ENCODE measurements around the gene OR2H2. TPM values are rescaled to one million over a fixed set of nuclear protein-coding genes. Genes with fewer than 3 reads are reported as not detected.

OR2H2 gene
- total and polyA plus RNA-seq, 2 of the 13 experiments (the other 11 are each of a cell fraction or from before 2014, with no cell fraction given), result not detected

DNA sequence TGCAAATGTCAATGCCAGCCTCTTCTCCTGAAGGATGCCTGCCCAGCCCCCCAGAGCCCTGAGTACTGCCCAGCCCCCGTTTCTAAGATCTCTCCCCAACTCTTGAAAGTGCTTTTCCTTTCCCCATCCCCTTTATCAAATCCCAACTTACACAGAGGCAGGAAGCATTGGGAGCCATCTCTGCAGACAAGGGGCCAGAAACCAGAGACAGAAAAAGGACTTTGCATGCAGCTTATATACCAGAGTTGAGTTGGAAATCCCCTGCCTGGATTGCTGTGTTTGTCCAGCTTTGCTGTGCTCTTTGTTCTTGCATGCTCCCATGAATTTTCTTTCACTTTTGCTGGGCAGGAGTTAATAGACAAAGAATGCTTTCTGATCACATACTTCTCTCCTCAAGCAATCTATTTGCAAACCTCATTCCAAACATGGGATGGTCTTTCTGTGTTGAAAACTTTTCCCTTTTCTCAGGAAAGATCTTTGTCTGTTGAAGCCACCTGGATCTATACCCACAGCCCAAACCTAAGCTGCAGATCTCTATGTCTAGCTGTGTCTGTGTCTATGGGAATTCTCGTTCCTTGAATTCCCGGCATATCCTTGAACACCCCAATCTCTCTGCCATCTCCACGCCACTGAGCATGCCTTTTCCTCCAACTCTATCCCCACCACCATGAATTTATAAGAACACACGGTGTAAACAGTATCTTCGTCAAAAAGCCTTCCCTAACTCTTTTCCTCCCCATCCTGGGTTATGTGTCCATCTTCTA is 25.2 kb upstream of the OR2H2 start, which contains the start of gene UBD (continued):
- TF ChIP-seq, protein P1, sequence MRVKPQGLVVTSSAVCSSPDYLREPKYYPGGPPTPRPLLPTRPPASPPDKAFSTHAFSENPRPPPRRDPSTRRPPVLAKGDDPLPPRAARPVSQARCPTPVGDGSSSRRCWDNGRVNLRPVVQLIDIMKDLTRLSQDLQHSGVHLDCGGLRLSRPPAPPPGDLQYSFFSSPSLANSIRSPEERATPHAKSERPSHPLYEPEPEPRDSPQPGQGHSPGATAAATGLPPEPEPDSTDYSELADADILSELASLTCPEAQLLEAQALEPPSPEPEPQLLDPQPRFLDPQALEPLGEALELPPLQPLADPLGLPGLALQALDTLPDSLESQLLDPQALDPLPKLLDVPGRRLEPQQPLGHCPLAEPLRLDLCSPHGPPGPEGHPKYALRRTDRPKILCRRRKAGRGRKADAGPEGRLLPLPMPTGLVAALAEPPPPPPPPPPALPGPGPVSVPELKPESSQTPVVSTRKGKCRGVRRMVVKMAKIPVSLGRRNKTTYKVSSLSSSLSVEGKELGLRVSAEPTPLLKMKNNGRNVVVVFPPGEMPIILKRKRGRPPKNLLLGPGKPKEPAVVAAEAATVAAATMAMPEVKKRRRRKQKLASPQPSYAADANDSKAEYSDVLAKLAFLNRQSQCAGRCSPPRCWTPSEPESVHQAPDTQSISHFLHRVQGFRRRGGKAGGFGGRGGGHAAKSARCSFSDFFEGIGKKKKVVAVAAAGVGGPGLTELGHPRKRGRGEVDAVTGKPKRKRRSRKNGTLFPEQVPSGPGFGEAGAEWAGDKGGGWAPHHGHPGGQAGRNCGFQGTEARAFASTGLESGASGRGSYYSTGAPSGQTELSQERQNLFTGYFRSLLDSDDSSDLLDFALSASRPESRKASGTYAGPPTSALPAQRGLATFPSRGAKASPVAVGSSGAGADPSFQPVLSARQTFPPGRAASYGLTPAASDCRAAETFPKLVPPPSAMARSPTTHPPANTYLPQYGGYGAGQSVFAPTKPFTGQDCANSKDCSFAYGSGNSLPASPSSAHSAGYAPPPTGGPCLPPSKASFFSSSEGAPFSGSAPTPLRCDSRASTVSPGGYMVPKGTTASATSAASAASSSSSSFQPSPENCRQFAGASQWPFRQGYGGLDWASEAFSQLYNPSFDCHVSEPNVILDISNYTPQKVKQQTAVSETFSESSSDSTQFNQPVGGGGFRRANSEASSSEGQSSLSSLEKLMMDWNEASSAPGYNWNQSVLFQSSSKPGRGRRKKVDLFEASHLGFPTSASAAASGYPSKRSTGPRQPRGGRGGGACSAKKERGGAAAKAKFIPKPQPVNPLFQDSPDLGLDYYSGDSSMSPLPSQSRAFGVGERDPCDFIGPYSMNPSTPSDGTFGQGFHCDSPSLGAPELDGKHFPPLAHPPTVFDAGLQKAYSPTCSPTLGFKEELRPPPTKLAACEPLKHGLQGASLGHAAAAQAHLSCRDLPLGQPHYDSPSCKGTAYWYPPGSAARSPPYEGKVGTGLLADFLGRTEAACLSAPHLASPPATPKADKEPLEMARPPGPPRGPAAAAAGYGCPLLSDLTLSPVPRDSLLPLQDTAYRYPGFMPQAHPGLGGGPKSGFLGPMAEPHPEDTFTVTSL (CRISPR knock-in tag; IDR thresholded peaks at IDR 0.05; ENCODE audit: borderline replicate concordance), result peak; percentile 75
- no peak for TF ChIP-seq ZFAT (CRISPR knock-in tag; conservative IDR thresholded peaks at IDR 0.05)
- 0 out of 2 replicates have a peak, but pooled peaks have one; percentile 28 for TF ChIP-seq MED1 (CRISPR knock-in tag; IDR thresholded peaks at IDR 0.05)
- no peak for TF ChIP-seq RAD51 (IDR thresholded peaks at IDR 0.05; ENCODE audit: borderline replicate concordance)
- TF ChIP-seq ZNF83 (CRISPR knock-in tag; IDR thresholded peaks at IDR 0.05; ENCODE audit: borderline replicate concordance), result no peak
- no peak for TF ChIP-seq ZNF362 (CRISPR knock-in tag; IDR thresholded peaks at IDR 0.05; ENCODE audit: borderline replicate concordance)
- 0 out of 2 replicates have a peak, but pooled peaks have one; percentile 43 for TF ChIP-seq NFKBIZ (CRISPR knock-in tag; IDR thresholded peaks at IDR 0.05)
- 0 out of 2 replicates have a peak, but pooled peaks have one; percentile 24 for TF ChIP-seq SMAD3 (CRISPR knock-in tag; IDR thresholded peaks at IDR 0.05)
- 0 out of 2 replicates have a peak, but pooled peaks have one; percentile 35 for TF ChIP-seq ZNF761 (CRISPR knock-in tag; conservative IDR thresholded peaks at IDR 0.05)
- TF ChIP-seq, protein P2, sequence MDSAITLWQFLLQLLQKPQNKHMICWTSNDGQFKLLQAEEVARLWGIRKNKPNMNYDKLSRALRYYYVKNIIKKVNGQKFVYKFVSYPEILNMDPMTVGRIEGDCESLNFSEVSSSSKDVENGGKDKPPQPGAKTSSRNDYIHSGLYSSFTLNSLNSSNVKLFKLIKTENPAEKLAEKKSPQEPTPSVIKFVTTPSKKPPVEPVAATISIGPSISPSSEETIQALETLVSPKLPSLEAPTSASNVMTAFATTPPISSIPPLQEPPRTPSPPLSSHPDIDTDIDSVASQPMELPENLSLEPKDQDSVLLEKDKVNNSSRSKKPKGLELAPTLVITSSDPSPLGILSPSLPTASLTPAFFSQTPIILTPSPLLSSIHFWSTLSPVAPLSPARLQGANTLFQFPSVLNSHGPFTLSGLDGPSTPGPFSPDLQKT (CRISPR knock-in tag; IDR thresholded peaks at IDR 0.05; ENCODE audit: borderline replicate concordance), result no peak
- TF ChIP-seq ZSCAN29 (CRISPR knock-in tag; conservative IDR thresholded peaks at IDR 0.05), result 0 out of 2 replicates have a peak, but pooled peaks have one; percentile 45
- TF ChIP-seq ZNF670 (CRISPR knock-in tag; IDR thresholded peaks at IDR 0.05; ENCODE audit: borderline replicate concordance), result peak; percentile 67; the same call in 1 of the 2 replicates
- TF ChIP-seq, protein P3, sequence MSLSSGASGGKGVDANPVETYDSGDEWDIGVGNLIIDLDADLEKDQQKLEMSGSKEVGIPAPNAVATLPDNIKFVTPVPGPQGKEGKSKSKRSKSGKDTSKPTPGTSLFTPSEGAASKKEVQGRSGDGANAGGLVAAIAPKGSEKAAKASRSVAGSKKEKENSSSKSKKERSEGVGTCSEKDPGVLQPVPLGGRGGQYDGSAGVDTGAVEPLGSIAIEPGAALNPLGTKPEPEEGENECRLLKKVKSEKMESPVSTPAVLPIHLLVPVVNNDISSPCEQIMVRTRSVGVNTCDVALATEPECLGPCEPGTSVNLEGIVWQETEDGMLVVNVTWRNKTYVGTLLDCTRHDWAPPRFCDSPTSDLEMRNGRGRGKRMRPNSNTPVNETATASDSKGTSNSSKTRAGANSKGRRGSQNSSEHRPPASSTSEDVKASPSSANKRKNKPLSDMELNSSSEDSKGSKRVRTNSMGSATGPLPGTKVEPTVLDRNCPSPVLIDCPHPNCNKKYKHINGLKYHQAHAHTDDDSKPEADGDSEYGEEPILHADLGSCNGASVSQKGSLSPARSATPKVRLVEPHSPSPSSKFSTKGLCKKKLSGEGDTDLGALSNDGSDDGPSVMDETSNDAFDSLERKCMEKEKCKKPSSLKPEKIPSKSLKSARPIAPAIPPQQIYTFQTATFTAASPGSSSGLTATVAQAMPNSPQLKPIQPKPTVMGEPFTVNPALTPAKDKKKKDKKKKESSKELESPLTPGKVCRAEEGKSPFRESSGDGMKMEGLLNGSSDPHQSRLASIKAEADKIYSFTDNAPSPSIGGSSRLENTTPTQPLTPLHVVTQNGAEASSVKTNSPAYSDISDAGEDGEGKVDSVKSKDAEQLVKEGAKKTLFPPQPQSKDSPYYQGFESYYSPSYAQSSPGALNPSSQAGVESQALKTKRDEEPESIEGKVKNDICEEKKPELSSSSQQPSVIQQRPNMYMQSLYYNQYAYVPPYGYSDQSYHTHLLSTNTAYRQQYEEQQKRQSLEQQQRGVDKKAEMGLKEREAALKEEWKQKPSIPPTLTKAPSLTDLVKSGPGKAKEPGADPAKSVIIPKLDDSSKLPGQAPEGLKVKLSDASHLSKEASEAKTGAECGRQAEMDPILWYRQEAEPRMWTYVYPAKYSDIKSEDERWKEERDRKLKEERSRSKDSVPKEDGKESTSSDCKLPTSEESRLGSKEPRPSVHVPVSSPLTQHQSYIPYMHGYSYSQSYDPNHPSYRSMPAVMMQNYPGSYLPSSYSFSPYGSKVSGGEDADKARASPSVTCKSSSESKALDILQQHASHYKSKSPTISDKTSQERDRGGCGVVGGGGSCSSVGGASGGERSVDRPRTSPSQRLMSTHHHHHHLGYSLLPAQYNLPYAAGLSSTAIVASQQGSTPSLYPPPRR (CRISPR knock-in tag; IDR thresholded peaks at IDR 0.05; ENCODE audit: borderline replicate concordance), result 0 out of 2 replicates have a peak, but pooled peaks have one; percentile 18
- 0 out of 2 replicates have a peak, but pooled peaks have one; percentile 30 for TF ChIP-seq ZNF33A (CRISPR knock-in tag; IDR thresholded peaks at IDR 0.05; ENCODE audit: borderline replicate concordance)

Measured in HepG2 (cell line).